HEK293 (cell line): ENCODE measurements around the gene SYNGR4.

ENCODE experiments used
- BCL11B ChIP-seq: fragments of 450-650 bp; formaldehyde crosslinking; IDR thresholded peaks from 2 replicates; pipeline ENCODE4 v1.5.1; 2016; ENCODE audit warnings: low read depth, missing biosample characterization, missing genetic modification characterization
- GLI4 ChIP-seq: fragments of 450-650 bp; formaldehyde crosslinking; IDR thresholded peaks from 2 replicates; pipeline ENCODE4 v1.5.1; 2016; ENCODE audit warnings: missing biosample characterization, missing genetic modification characterization
- HOXA7 ChIP-seq: sonication (generic); formaldehyde crosslinking; IDR thresholded peaks from 2 replicates; pipeline ENCODE4 v1.8.1; 2022; ENCODE audit warnings: missing genetic modification reagents, borderline replicate concordance
- HOXD13 ChIP-seq: sonication (generic); formaldehyde crosslinking; IDR thresholded peaks from 2 replicates; pipeline ENCODE4 v1.8.0; 2022; ENCODE audit warnings: missing genetic modification reagents, borderline replicate concordance
- IKZF3 ChIP-seq: fragments of 450-650 bp; IDR thresholded peaks from 2 replicates; pipeline ENCODE4 v1.5.0; 2018; ENCODE audit warnings: missing biosample characterization, mild to moderate bottlenecking, missing genetic modification characterization, moderate library complexity
- KLF16 ChIP-seq: fragments of 450-650 bp; formaldehyde crosslinking; IDR thresholded peaks from 2 replicates; pipeline ENCODE4 v1.5.1; 2017; ENCODE audit warnings: missing biosample characterization, missing genetic modification characterization
- MYNN ChIP-seq: fragments of 450-650 bp; formaldehyde crosslinking; IDR thresholded peaks from 2 replicates; pipeline ENCODE4 v1.5.1; 2016; ENCODE audit warnings: missing biosample characterization, missing genetic modification characterization, borderline replicate concordance
- MZF1 ChIP-seq: fragments of 450-650 bp; formaldehyde crosslinking; IDR thresholded peaks from 2 replicates; pipeline ENCODE4 v1.5.1; 2017; ENCODE audit warnings: missing biosample characterization, missing genetic modification characterization, borderline replicate concordance
- SP2 ChIP-seq: fragments of 450-650 bp; formaldehyde crosslinking; IDR thresholded peaks from 2 replicates; pipeline ENCODE4 v1.5.1; 2016; ENCODE audit warnings: missing biosample characterization, missing genetic modification characterization
- SP7 ChIP-seq: fragments of 450-650 bp; formaldehyde crosslinking; IDR thresholded peaks from 2 replicates; pipeline ENCODE4 v1.5.1; 2016; ENCODE audit warnings: missing biosample characterization, missing genetic modification characterization
- TSHZ1 ChIP-seq: fragments of 450-650 bp; formaldehyde crosslinking; IDR thresholded peaks from 2 replicates; pipeline ENCODE4 v1.5.1; 2016; ENCODE audit warnings: missing biosample characterization, missing genetic modification characterization, borderline replicate concordance
- ZBTB20 ChIP-seq: fragments of 450-650 bp; formaldehyde crosslinking; IDR thresholded peaks from 2 replicates; pipeline ENCODE4 v1.5.1; 2016; ENCODE audit warnings: missing biosample characterization, missing genetic modification characterization
- ZBTB48 ChIP-seq: fragments of 450-650 bp; formaldehyde crosslinking; IDR thresholded peaks from 2 replicates; pipeline ENCODE4 v1.5.1; 2016; ENCODE audit warnings: missing biosample characterization, missing genetic modification characterization
- ZBTB7A ChIP-seq: fragments of 450-650 bp; formaldehyde crosslinking; IDR thresholded peaks from 2 replicates; pipeline ENCODE4 v1.5.1; 2016; ENCODE audit warnings: low read depth, missing biosample characterization, missing genetic modification characterization
- ZNF140 ChIP-seq: fragments of 450-650 bp; formaldehyde crosslinking; IDR thresholded peaks from 2 replicates; pipeline ENCODE4 v1.5.1; 2016; ENCODE audit warnings: missing biosample characterization, missing genetic modification characterization
- ZNF16 ChIP-seq: fragments of 450-650 bp; formaldehyde crosslinking; IDR thresholded peaks from 2 replicates; pipeline ENCODE4 v1.5.1; 2016; ENCODE audit warnings: low read depth, missing biosample characterization, missing genetic modification characterization
- ZNF2 ChIP-seq: fragments of 450-650 bp; formaldehyde crosslinking; IDR thresholded peaks from 2 replicates; pipeline ENCODE4 v1.5.1; 2016; ENCODE audit warnings: missing biosample characterization, missing genetic modification characterization
- ZNF302 ChIP-seq: fragments of 450-650 bp; formaldehyde crosslinking; IDR thresholded peaks from 2 replicates; pipeline ENCODE4 v1.5.1; 2016; ENCODE audit warnings: missing biosample characterization, missing genetic modification characterization, low read depth
- ZNF350 ChIP-seq: fragments of 450-650 bp; formaldehyde crosslinking; IDR thresholded peaks from 2 replicates; pipeline ENCODE4 v1.5.0; 2017; ENCODE audit warnings: missing biosample characterization, mild to moderate bottlenecking, missing genetic modification characterization
- ZNF433 ChIP-seq: fragments of 450-650 bp; formaldehyde crosslinking; IDR thresholded peaks from 2 replicates; pipeline ENCODE4 v1.5.1; 2016; ENCODE audit warnings: missing biosample characterization, missing genetic modification characterization, low read depth
- ZNF488 ChIP-seq: fragments of 450-650 bp; formaldehyde crosslinking; IDR thresholded peaks from 2 replicates; pipeline ENCODE4 v1.5.1; 2016; ENCODE audit warnings: missing biosample characterization, missing genetic modification characterization
- ZNF529 ChIP-seq: fragments of 450-650 bp; formaldehyde crosslinking; IDR thresholded peaks from 2 replicates; pipeline ENCODE4 v1.5.1; 2017; ENCODE audit warnings: missing genetic modification characterization, missing biosample characterization; ENCODE audit not compliant: insufficient replicate concordance
- ZNF549 ChIP-seq: fragments of 450-650 bp; IDR thresholded peaks from 2 replicates; pipeline ENCODE4 v1.5.1; 2018; ENCODE audit warnings: missing biosample characterization, missing genetic modification characterization, mild to moderate bottlenecking, inconsistent platforms, moderate library complexity
- ZNF561 ChIP-seq: fragments of 450-650 bp; IDR thresholded peaks from 2 replicates; pipeline ENCODE4 v1.5.1; 2018; ENCODE audit warnings: missing biosample characterization, missing genetic modification characterization, borderline replicate concordance
- ZNF707 ChIP-seq: fragments of 450-650 bp; formaldehyde crosslinking; IDR thresholded peaks from 2 replicates; pipeline ENCODE4 v1.5.1; 2016; ENCODE audit warnings: missing biosample characterization, missing genetic modification characterization
- ZNF76 ChIP-seq: fragments of 450-650 bp; formaldehyde crosslinking; IDR thresholded peaks from 2 replicates; pipeline ENCODE4; 2016; ENCODE audit warnings: low read depth, missing biosample characterization, missing genetic modification characterization, borderline replicate concordance
- ZNF785 ChIP-seq: fragments of 450-650 bp; formaldehyde crosslinking; IDR thresholded peaks from 2 replicates; pipeline ENCODE4 v1.5.1; 2016; ENCODE audit warnings: missing biosample characterization, missing genetic modification characterization
- ZNF830 ChIP-seq: fragments of 450-650 bp; IDR thresholded peaks from 2 replicates; pipeline ENCODE4 v1.5.0; 2018; ENCODE audit warnings: missing biosample characterization, missing genetic modification characterization, low read depth, mild to moderate bottlenecking, moderate library complexity
- ZSCAN16 ChIP-seq: fragments of 450-650 bp; formaldehyde crosslinking; IDR thresholded peaks from 2 replicates; pipeline ENCODE4 v1.5.1; 2016; ENCODE audit warnings: missing biosample characterization, missing genetic modification characterization
- TF ChIP-seq, protein P1 (sequence below): fragments of 450-650 bp; formaldehyde crosslinking; IDR thresholded peaks from 2 replicates; pipeline ENCODE4 v1.5.1; 2016; ENCODE audit warnings: missing biosample characterization, missing genetic modification characterization, borderline replicate concordance
- TF ChIP-seq, protein P2 (sequence below): fragments of 450-650 bp; formaldehyde crosslinking; IDR thresholded peaks from 2 replicates; pipeline ENCODE4 v1.5.1; 2017; ENCODE audit warnings: missing biosample characterization, missing genetic modification characterization

The SYNGR4 gene

GRCh38 chr19:48363500-48363809 lies 712 bp upstream of the SYNGR4 start (continued):
- TF ChIP-seq, protein P1, sequence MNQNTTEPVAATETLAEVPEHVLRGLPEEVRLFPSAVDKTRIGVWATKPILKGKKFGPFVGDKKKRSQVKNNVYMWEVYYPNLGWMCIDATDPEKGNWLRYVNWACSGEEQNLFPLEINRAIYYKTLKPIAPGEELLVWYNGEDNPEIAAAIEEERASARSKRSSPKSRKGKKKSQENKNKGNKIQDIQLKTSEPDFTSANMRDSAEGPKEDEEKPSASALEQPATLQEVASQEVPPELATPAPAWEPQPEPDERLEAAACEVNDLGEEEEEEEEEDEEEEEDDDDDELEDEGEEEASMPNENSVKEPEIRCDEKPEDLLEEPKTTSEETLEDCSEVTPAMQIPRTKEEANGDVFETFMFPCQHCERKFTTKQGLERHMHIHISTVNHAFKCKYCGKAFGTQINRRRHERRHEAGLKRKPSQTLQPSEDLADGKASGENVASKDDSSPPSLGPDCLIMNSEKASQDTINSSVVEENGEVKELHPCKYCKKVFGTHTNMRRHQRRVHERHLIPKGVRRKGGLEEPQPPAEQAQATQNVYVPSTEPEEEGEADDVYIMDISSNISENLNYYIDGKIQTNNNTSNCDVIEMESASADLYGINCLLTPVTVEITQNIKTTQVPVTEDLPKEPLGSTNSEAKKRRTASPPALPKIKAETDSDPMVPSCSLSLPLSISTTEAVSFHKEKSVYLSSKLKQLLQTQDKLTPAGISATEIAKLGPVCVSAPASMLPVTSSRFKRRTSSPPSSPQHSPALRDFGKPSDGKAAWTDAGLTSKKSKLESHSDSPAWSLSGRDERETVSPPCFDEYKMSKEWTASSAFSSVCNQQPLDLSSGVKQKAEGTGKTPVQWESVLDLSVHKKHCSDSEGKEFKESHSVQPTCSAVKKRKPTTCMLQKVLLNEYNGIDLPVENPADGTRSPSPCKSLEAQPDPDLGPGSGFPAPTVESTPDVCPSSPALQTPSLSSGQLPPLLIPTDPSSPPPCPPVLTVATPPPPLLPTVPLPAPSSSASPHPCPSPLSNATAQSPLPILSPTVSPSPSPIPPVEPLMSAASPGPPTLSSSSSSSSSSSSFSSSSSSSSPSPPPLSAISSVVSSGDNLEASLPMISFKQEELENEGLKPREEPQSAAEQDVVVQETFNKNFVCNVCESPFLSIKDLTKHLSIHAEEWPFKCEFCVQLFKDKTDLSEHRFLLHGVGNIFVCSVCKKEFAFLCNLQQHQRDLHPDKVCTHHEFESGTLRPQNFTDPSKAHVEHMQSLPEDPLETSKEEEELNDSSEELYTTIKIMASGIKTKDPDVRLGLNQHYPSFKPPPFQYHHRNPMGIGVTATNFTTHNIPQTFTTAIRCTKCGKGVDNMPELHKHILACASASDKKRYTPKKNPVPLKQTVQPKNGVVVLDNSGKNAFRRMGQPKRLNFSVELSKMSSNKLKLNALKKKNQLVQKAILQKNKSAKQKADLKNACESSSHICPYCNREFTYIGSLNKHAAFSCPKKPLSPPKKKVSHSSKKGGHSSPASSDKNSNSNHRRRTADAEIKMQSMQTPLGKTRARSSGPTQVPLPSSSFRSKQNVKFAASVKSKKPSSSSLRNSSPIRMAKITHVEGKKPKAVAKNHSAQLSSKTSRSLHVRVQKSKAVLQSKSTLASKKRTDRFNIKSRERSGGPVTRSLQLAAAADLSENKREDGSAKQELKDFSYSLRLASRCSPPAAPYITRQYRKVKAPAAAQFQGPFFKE (tag by site-specific recombination): no peak
- TF ChIP-seq ZNF707 (tag by site-specific recombination) (no peak), BCL11B (tag by site-specific recombination) (peak; percentile 99), ZNF561 (tag by site-specific recombination) (no peak; the same call in 1 of the 2 replicates), HOXD13 (CRISPR knock-in tag) (no peak), IKZF3 (tag by site-specific recombination) (no peak), ZNF140 (tag by site-specific recombination) (no peak), ZBTB48 (tag by site-specific recombination) (no peak), TSHZ1 (tag by site-specific recombination) (no peak), SP7 (tag by site-specific recombination) (no peak; the same call in none of the 2 replicates), MZF1 (tag by site-specific recombination) (peak; percentile 22; the same call in 1 of the 2 replicates), ZNF830 (no peak), ZNF549 (tag by site-specific recombination) (no peak), ZNF433 (tag by site-specific recombination) (no peak), ZNF302 (no peak), MYNN (tag by site-specific recombination) (no peak), ZNF529 (tag by site-specific recombination) (no peak), ZBTB20 (tag by site-specific recombination) (peak; percentile 43; the same call in 1 of the 2 replicates), KLF16 (no peak), GLI4 (tag by site-specific recombination) (0 out of 2 replicates have a peak, but pooled peaks have one; percentile 68), ZNF76 (tag by site-specific recombination) (no peak; the same call in 1 of the 2 replicates), ZNF16 (tag by site-specific recombination) (no peak), HOXA7 (no peak), ZNF2 (tag by site-specific recombination) (peak; percentile 21; the same call in 1 of the 2 replicates), ZBTB7A (peak; percentile 97), ZNF785 (no peak), SP2 (tag by site-specific recombination) (no peak), ZNF488 (tag by site-specific recombination) (no peak), ZSCAN16 (tag by site-specific recombination) (no peak), ZNF350 (tag by site-specific recombination) (no peak)
- TF ChIP-seq, protein P2, sequence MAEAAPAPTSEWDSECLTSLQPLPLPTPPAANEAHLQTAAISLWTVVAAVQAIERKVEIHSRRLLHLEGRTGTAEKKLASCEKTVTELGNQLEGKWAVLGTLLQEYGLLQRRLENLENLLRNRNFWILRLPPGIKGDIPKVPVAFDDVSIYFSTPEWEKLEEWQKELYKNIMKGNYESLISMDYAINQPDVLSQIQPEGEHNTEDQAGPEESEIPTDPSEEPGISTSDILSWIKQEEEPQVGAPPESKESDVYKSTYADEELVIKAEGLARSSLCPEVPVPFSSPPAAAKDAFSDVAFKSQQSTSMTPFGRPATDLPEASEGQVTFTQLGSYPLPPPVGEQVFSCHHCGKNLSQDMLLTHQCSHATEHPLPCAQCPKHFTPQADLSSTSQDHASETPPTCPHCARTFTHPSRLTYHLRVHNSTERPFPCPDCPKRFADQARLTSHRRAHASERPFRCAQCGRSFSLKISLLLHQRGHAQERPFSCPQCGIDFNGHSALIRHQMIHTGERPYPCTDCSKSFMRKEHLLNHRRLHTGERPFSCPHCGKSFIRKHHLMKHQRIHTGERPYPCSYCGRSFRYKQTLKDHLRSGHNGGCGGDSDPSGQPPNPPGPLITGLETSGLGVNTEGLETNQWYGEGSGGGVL (tag by site-specific recombination): no peak
